ENCODE measurements around the gene CD207. TPM values are rescaled to one million over a fixed set of nuclear protein-coding genes. Genes with fewer than 3 reads are reported as not detected.

The CD207 gene
- total and polyA plus RNA-seq, 3 donors from 2014 or later: 0.19 to 1.5 (median 0.79) TPM

DNA sequence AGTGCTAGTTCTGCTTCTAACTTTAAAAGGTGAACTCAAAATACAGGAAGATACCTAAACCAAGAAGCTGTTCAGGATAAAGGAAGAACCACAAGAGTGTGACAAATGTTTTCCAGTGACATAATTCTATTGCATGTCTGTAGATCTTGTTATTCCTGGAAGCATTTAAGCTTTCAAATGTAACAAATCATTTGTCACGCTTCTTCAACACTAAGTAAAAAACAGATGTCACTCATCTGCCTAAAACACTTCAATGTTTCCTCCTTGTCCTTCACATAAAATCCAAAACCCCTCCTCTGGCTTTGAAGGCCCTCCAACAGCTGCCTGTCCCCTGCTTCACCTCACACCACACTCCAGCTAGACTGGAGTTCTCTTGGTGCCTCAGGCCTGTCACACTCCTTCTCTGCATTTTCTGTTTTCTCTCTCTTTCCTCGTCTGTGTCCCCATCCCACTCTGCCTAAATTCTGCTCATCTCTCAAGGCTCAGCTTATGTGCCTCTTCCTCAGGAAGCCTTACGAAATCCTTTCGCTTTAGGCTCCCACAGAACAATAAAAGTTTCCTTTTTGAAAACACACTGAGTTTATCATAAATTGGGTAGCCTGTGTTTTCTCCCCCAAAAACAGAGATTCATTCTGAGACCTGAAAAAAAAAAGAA lies 8.8 kb downstream of the CD207 start:
- TF ChIP-seq, protein P1, sequence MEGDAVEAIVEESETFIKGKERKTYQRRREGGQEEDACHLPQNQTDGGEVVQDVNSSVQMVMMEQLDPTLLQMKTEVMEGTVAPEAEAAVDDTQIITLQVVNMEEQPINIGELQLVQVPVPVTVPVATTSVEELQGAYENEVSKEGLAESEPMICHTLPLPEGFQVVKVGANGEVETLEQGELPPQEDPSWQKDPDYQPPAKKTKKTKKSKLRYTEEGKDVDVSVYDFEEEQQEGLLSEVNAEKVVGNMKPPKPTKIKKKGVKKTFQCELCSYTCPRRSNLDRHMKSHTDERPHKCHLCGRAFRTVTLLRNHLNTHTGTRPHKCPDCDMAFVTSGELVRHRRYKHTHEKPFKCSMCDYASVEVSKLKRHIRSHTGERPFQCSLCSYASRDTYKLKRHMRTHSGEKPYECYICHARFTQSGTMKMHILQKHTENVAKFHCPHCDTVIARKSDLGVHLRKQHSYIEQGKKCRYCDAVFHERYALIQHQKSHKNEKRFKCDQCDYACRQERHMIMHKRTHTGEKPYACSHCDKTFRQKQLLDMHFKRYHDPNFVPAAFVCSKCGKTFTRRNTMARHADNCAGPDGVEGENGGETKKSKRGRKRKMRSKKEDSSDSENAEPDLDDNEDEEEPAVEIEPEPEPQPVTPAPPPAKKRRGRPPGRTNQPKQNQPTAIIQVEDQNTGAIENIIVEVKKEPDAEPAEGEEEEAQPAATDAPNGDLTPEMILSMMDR (IDR thresholded peaks at IDR 0.05): no peak
- no peak for TF ChIP-seq POLR2A (IDR thresholded peaks at IDR 0.05)
- Histone ChIP-seq H3K4me1 (peaks cover 7% of the 10 kb centered on the region), H3K4me3 (no peak overlapping the region), H3K27me3 (no peaks in the 10 kb centered on the region), H3K27ac (no peak overlapping the region), H3K9me3 (no peaks in the 10 kb centered on the region), H3K36me3 (ENCODE audit: low read depth, missing control alignments) (no peaks in the 10 kb centered on the region)
- intact Hi-C loops (cut with DNase I; ENCODE audit: low total_unique reads): no loop called here
- DNase-seq: no peak
- WGBS, 2 donors: 76 to 77% methylated on average over 4 of the region's 4 CpGs

DNA sequence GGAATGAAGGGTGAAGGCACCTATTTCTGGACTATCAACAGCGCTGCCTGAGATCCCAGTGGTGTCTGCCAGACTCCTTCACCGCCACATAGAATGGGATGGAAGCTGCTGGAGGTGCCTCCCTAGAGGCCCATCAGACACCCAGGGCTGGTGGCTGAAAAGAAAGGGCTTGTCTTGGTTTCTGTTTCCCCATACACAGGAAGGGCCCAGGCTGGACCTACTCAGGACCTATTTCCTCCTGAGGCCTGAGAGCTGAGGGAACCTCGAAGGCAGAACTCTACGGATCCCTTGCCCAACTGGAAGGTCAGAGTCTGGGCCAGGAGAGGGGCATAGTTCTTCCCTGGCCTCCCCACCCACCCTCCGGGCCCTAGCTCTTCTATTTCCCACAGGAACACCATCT lies 12.4 kb downstream of the CD207 start:
- H3K4me3 ChIP-seq: no peak overlapping the region
- no peaks in the 10 kb centered on the region for H3K9me3 ChIP-seq
- intact Hi-C loops (cut with DNase I; ENCODE audit: low total_unique reads): no loop called here
- WGBS, 2 donors: 82 to 87% methylated on average over 4 to 5 of the region's 5 CpGs
- H3K4me1 ChIP-seq: no peaks in the 10 kb centered on the region
- no peak for DNase-seq
- no peaks in the 10 kb centered on the region for H3K36me3 ChIP-seq (ENCODE audit: low read depth, missing control alignments)
- TF ChIP-seq, protein P1 (IDR thresholded peaks at IDR 0.05): no peak
- no peak for TF ChIP-seq POLR2A (IDR thresholded peaks at IDR 0.05)
- H3K27ac ChIP-seq: no peak overlapping the region
- no peaks in the 10 kb centered on the region for H3K27me3 ChIP-seq

DNA sequence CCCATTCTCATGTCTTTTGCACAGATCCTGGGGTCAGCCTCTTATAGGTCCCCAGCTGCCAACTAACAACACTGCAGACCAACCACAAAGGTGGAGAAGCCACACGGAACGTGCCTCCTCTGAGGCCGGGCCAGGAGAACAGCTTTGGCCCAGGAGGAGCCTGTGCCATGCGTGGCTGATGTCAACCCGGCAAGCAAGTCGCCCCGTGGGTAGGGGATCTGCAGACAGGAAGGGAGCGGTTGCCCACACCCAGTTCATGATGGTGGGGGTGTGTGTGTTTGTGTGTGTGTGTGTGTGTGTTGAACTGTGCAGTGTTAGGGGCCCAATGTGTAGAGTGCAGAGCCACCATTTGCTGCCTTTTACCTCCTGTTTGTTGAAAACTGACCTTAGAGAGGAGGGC lies 12.8 kb downstream of the CD207 start:
- 73 to 78% methylated on average over 8 of the region's 8 CpGs for WGBS, 2 donors
- no peak for DNase-seq

DNA sequence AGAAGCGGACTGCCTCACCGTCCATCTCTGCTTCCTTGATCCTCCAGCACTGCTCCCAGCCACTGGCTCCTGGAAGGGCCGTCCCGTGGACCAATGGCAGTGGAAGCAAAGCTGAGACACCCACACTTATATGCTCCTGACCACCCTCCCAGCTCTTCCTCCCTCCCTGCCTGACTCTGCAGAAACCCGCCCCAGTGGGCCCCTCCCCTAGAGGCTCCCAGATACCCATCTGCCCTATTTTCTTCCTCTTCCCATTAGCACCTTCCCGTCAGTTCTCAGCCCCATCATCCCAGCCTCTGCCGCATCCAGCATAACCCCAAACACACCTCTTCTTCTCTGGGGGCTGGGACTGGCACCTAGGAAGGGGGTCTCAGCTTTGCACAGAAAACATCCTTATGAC lies 15.1 kb downstream of the CD207 start, which contains the start of gene CLEC4F:
CLEC4F (minus strand) TSS at position 101 of the 400 bp plus-strand sequence; CDS start at position 25, 76 bp downstream.
- intact Hi-C loops (cut with DNase I; ENCODE audit: low total_unique reads): no loop called here
- no peak for DNase-seq
- Histone ChIP-seq H3K36me3 (ENCODE audit: low read depth, missing control alignments) (no peaks in the 10 kb centered on the region), H3K4me3 (no peak within 1 kb of the TSS), H3K9me3 (no peaks in the 10 kb centered on the region), H3K4me1 (no peaks in the 10 kb centered on the region), H3K27ac (no peak within 1 kb of the TSS), H3K27me3 (no peaks in the 10 kb centered on the region)
- 66 to 71% methylated on average over 6 to 7 of the region's 7 CpGs for WGBS, 2 donors
- TF ChIP-seq POLR2A (IDR thresholded peaks at IDR 0.05): no peak

More for the DNA sequence above, 12.8 kb downstream of the CD207 start:
- TF ChIP-seq, protein P1 (IDR thresholded peaks at IDR 0.05): no peak
- no peak for TF ChIP-seq POLR2A (IDR thresholded peaks at IDR 0.05)
- intact Hi-C loops (cut with DNase I; ENCODE audit: low total_unique reads): no loop called here
- Histone ChIP-seq H3K4me1 (no peaks in the 10 kb centered on the region), H3K36me3 (ENCODE audit: low read depth, missing control alignments) (no peaks in the 10 kb centered on the region), H3K27ac (no peak overlapping the region), H3K9me3 (no peaks in the 10 kb centered on the region), H3K27me3 (no peaks in the 10 kb centered on the region), H3K4me3 (no peak overlapping the region)

DNA sequence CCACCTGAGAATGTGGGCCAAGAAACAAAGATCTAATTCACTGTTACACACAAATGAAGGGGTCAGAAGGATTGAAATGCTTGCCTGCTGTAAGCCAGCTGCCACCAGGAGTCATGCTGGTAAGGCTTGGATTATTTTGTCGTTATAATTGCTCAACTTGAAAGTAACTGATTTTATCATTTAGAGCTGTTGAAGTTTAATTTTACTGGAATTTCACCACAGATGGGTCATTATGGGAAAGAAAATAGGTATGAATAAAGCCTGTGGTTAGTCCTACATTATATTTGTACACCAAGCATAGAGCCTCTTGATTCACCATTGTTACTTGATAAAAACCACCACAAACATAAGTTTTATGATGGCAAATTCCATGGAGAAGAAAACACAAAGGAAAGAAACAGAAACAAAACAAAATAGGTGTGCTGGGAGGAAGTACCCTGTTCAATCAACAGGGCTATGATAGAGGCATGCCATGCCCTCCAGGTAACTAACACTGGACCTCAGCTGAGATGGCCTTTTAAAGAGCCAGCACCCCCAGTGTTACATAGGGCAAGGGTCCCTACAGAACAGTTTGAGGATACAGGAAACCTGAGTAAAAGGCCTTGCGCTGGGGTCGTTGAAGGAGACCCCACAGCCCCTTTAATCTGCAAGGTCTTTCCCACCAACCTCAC lies 18.2 kb downstream of the CD207 start:
- WGBS, 2 donors: 88 to 89% methylated on average over 3 of the region's 3 CpGs
- TF ChIP-seq POLR2A (IDR thresholded peaks at IDR 0.05): no peak
- TF ChIP-seq, protein P1 (IDR thresholded peaks at IDR 0.05): no peak
- intact Hi-C loops (cut with DNase I; ENCODE audit: low total_unique reads): no loop called here
- Histone ChIP-seq H3K27me3 (no peaks in the 10 kb centered on the region), H3K27ac (no peak overlapping the region), H3K36me3 (ENCODE audit: low read depth, missing control alignments) (no peaks in the 10 kb centered on the region), H3K4me3 (no peak overlapping the region), H3K4me1 (no peaks in the 10 kb centered on the region), H3K9me3 (no peaks in the 10 kb centered on the region)
- DNase-seq: no peak
